Endothelial cell of umbilical vein (primary cell): ENCODE data around the gene FREM1. TPM values are rescaled to one million over a fixed set of nuclear protein-coding genes. Genes with fewer than 3 reads are reported as not detected.

Source experiments
- BruUV-seq: library from RNA; stranded (reverse); fragments of 400-500 nt; replicated peaks from 2 replicates; lab custom pipeline; 2021; lab: Mats Ljungman, UMichigan
- CTCF ChIA-PET: fragments of 300-600, 350-600 bp; sonication (Branson Sonifier 250); formaldehyde crosslinking; loops from one replicate; lab custom pipeline; 2021; ENCODE audit warnings: antibody characterized with exemption, inconsistent platforms; lab: Charles Lee
- POLR2A ChIA-PET: fragments of 300-600, 350-600 bp; sonication (Branson Sonifier 250); formaldehyde crosslinking; loops from one replicate; lab custom pipeline; 2021; ENCODE audit warnings: antibody characterized with exemption, inconsistent platforms; lab: Charles Lee
- DNase-seq: peaks from one replicate; pipeline ENCODE4 v3.0.0-alpha.2; 2011; ENCODE audit warnings: low read depth, low spot score
- FAIRE-seq: peaks from 2 replicates; lab custom pipeline; 2011; peaks lifted over from hg19 to GRCh38; lab: Jason Lieb, UNC
- H2AFZ ChIP-seq: 2 replicates; pipeline ENCODE4 v1.6.0; 2012; ENCODE audit warnings: low read depth, low read length, control low read depth, inconsistent platforms
- H3K27ac ChIP-seq: 2 replicates; pipeline ENCODE4 v1.5.1; 2011; ENCODE audit warnings: low read depth, mild to moderate bottlenecking, control low read depth, low read length, moderate library complexity; ENCODE audit not compliant: insufficient read depth
- H3K27me3 ChIP-seq, 2 experiments: 2 replicates each; pipeline versions ENCODE4 v1.6.0 to v1.6.1; 2011; ENCODE audit warnings: low read length in 2 of 2, mixed read lengths in 1 of 2; ENCODE audit not compliant: control insufficient read depth in 2 of 2, insufficient read depth in 2 of 2
- H3K36me3 ChIP-seq, 2 experiments: 2 replicates in 1 of 2; 3 replicates in 1 of 2; pipeline ENCODE4 v1.5.1; 2011; ENCODE audit warnings: low read length in 2 of 2, mild to moderate bottlenecking in 1 of 2, moderate library complexity in 1 of 2; ENCODE audit not compliant: control insufficient read depth in 2 of 2, insufficient read depth in 2 of 2; ENCODE audit errors: extremely low read depth in 1 of 2
- H3K4me1 ChIP-seq: 3 replicates; pipeline ENCODE4 v1.5.1; 2011; ENCODE audit warnings: mild to moderate bottlenecking, low read length; ENCODE audit not compliant: control insufficient read depth, insufficient read depth; ENCODE audit errors: extremely low read depth
- H3K4me2 ChIP-seq: 2 replicates; pipeline ENCODE4 v1.6.1; 2011; ENCODE audit warnings: low read length, control low read depth, mixed read lengths; ENCODE audit not compliant: insufficient read depth
- H3K4me3 ChIP-seq, 3 experiments: fragments of 200-600 bp in 1 of 3; sonication (generic), shearing (Covaris generic) in 1 of 3; replicated peaks in 1 of 3; 2 replicates each; pipeline ENCODE4 v1.5.1; 2011 to 2016; ENCODE audit warnings: control low read depth in 3 of 3, low read length in 3 of 3, mild to moderate bottlenecking in 2 of 3, inconsistent platforms in 1 of 3, low read depth in 1 of 3, moderate library complexity in 1 of 3; ENCODE audit not compliant: insufficient read depth in 1 of 3
- H3K79me2 ChIP-seq: 2 replicates; pipeline ENCODE4 v1.6.0; 2012; ENCODE audit warnings: low read length, inconsistent platforms; ENCODE audit not compliant: control insufficient read depth, insufficient read depth
- H3K9ac ChIP-seq: replicated peaks from 2 replicates; pipeline ENCODE3; 2011; ENCODE audit warnings: low read length, control low read depth; ENCODE audit not compliant: insufficient read depth; ENCODE audit errors: extremely low read depth
- H3K9me1 ChIP-seq: replicated peaks from 3 replicates; pipeline ENCODE4 v1.6.0; 2011; ENCODE audit warnings: mild to moderate bottlenecking, low read length; ENCODE audit not compliant: control insufficient read depth, insufficient read depth; ENCODE audit errors: extremely low read depth
- H3K9me3 ChIP-seq: replicated peaks from 2 replicates; pipeline ENCODE4 v1.5.1; 2012; ENCODE audit warnings: low read length, inconsistent platforms; ENCODE audit not compliant: control insufficient read depth, insufficient read depth
- H4K20me1 ChIP-seq: replicated peaks from 2 replicates; pipeline ENCODE3; 2011; ENCODE audit warnings: mild to moderate bottlenecking, low read length; ENCODE audit not compliant: control insufficient read depth, insufficient read depth; ENCODE audit errors: extremely low read depth
- EZH2 ChIP-seq: IDR thresholded peaks from 2 replicates; pipeline ENCODE4 v1.6.1; 2012; ENCODE audit warnings: borderline replicate concordance, low read depth, mild to moderate bottlenecking, moderate library complexity, low read length, inconsistent platforms; ENCODE audit not compliant: severe bottlenecking
- FOS ChIP-seq: IDR thresholded peaks from 2 replicates; pipeline ENCODE4 v1.6.1; 2011; ENCODE audit warnings: mild to moderate bottlenecking, low read length, moderate library complexity, borderline replicate concordance; ENCODE audit not compliant: insufficient read depth
- GATA2 ChIP-seq: IDR thresholded peaks from 2 replicates; pipeline ENCODE4 v1.7.0; 2011; ENCODE audit warnings: low read depth, mild to moderate bottlenecking, moderate library complexity, mixed read lengths, low read length; ENCODE audit not compliant: insufficient read length, insufficient read depth
- JUN ChIP-seq: IDR thresholded peaks from 2 replicates; pipeline ENCODE4 v1.6.1; 2011; ENCODE audit warnings: borderline replicate concordance, low read depth; ENCODE audit not compliant: insufficient read length, insufficient read depth
- MYC ChIP-seq: IDR thresholded peaks from one replicate; pipeline ENCODE4 v1.6.1; 2011; ENCODE audit warnings: mild to moderate bottlenecking, low read depth, low read length
- POLR2A ChIP-seq: IDR thresholded peaks from 2 replicates; pipeline ENCODE4 v1.6.1; 2012; ENCODE audit warnings: low read depth, mild to moderate bottlenecking, control low read depth, low read length
- POLR2AphosphoS5 ChIP-seq: IDR thresholded peaks from 2 replicates; pipeline ENCODE4 v1.6.1; 2012; ENCODE audit warnings: low read depth, mild to moderate bottlenecking, control low read depth, low read length, moderate library complexity; ENCODE audit not compliant: insufficient read depth
- dilution Hi-C: fragments of 300-500 bp; cut with MboI; formaldehyde crosslinking; loops from one replicate; pipeline ENCODE4 v1.15.0; 2019; ENCODE audit warnings: low sequenced_read_pairs; ENCODE audit not compliant: extremely low pct_ligation_motif_present
- intact Hi-C: fragments of 100-400 bp; cut with micrococcal nuclease; formaldehyde crosslinking; loops from one replicate; pipeline ENCODE4 v1.10.0; 2022
- polyA plus RNA-seq, 4 experiments: library from polyadenylated mRNA; depleted of rRNA in 3 of 4; stranded (reverse) in 3 of 4; unstranded in 1 of 4; fragments of >200 nt; gene quantifications; 2 replicates each; pipeline versions ENCODE4 v1.2.1 to v1.2.3, GENCODE V29; 2011 to 2012; ENCODE audit warnings: missing spikeins in 1 of 4
- total RNA-seq: library from RNA; stranded (reverse); gene quantifications from 2 replicates; pipeline ENCODE4 v1.2.3, GENCODE V29; 2021
- TF ChIP-seq, protein P1 (sequence below), 2 donors: IDR thresholded peaks; 1 replicate in 1 of 2; 2 replicates in 1 of 2; pipeline ENCODE4 v1.5.1; 2011; ENCODE audit warnings: low read length in 2 of 2, mild to moderate bottlenecking in 2 of 2, moderate library complexity in 2 of 2, control low read depth in 1 of 2, inconsistent platforms in 1 of 2, low read depth in 1 of 2; ENCODE audit not compliant: insufficient read depth in 1 of 2; ENCODE audit errors: extremely low read depth in 1 of 2
- TF ChIP-seq, protein P2 (sequence below): IDR thresholded peaks from 2 replicates; pipeline ENCODE4 v1.6.1; 2011; ENCODE audit not compliant: insufficient read depth, insufficient read length

The FREM1 gene
- total and polyA plus RNA-seq, 2 donors (not counting 3 experiments of a cell fraction or from before 2014, with no cell fraction given): 0.10 to 0.29 TPM

DNA sequence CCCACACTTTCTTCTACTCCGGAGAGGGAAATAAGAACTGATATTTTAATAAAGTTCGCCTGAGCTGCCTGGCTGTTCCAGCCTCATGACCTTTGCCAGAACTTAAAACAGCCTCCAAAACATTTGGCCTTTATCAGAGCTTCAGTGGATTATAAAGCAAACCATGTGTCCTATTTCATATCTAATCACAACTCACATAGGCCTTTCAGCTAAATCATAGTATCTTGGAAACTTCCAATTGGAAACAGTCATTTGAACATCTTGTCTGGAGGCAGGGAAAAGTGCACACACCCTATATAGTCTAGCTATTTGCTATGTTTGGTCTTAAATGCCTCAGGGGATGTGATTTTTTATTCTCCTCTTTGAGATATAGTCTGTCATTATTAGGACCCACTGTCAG, 46.0 kb upstream of the FREM1 start:
- no peak overlapping the region for H3K27ac ChIP-seq

DNA sequence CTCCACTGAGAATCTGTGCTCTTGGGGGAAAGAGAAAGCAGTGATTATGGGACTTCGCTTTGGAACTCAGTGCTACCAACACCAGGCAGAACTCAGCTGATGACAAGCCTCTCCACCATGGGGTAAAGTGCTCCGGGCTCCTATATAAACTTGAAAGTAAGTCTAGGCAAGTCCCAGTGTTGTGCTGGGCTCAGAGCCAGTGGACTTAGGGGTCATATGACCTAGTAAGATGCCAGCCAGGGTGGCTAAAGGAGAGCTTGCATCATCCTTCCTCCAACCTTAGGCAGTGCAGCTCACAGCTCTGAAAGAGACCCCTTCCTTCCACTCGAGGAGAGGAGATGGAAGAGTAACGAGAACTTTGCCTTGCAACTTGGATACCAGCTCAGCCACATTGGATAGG, 35.1 kb upstream of the FREM1 start:
- BruUV-seq: no TSS peak
- Histone ChIP-seq H3K4me2 (no peak overlapping the region), H2AFZ (no peak overlapping the region), H3K27me3 (no peaks in the 10 kb centered on the region), H3K9me3 (no peaks in the 10 kb centered on the region), H3K4me1 (no peaks in the 10 kb centered on the region), H3K36me3 (no peaks in the 10 kb centered on the region), H3K4me3 (no peak overlapping the region), H4K20me1 (no peaks in the 10 kb centered on the region), H3K79me2 (no peaks in the 10 kb centered on the region), H3K9me1 (no peaks in the 10 kb centered on the region), H3K27ac (no peak overlapping the region), H3K9ac (no peak overlapping the region)
- POLR2A ChIA-PET: no interaction called here
- TF ChIP-seq, protein P1, sequence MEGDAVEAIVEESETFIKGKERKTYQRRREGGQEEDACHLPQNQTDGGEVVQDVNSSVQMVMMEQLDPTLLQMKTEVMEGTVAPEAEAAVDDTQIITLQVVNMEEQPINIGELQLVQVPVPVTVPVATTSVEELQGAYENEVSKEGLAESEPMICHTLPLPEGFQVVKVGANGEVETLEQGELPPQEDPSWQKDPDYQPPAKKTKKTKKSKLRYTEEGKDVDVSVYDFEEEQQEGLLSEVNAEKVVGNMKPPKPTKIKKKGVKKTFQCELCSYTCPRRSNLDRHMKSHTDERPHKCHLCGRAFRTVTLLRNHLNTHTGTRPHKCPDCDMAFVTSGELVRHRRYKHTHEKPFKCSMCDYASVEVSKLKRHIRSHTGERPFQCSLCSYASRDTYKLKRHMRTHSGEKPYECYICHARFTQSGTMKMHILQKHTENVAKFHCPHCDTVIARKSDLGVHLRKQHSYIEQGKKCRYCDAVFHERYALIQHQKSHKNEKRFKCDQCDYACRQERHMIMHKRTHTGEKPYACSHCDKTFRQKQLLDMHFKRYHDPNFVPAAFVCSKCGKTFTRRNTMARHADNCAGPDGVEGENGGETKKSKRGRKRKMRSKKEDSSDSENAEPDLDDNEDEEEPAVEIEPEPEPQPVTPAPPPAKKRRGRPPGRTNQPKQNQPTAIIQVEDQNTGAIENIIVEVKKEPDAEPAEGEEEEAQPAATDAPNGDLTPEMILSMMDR (IDR thresholded peaks at IDR 0.05; ENCODE audit: extremely low read depth in 1 of 2, insufficient read depth in 1 of 2, low read depth in 1 of 2, low read length in 2 of 2): no peak
- TF ChIP-seq, protein P2, sequence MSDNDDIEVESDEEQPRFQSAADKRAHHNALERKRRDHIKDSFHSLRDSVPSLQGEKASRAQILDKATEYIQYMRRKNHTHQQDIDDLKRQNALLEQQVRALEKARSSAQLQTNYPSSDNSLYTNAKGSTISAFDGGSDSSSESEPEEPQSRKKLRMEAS: no peak
- TF ChIP-seq POLR2AphosphoS5: no peak
- no peak for TF ChIP-seq GATA2
- no peak for TF ChIP-seq EZH2
- TF ChIP-seq POLR2A: no peak
- TF ChIP-seq FOS: no peak
- no peak for TF ChIP-seq JUN
- TF ChIP-seq MYC: no peak
- dilution Hi-C loops: no loop called here
- no peak for DNase-seq
- CTCF ChIA-PET: interaction anchor here (0.7 to 1.3 kb wide), 3 partner anchors 11 to 17 kb away, joined by 3 to 5 read pairs (median 3); no protein-coding TSS in a partner anchor
- intact Hi-C loops: no loop called here
- no peak for FAIRE-seq

More for the DNA sequence above, 46.0 kb upstream of the FREM1 start:
- intact Hi-C loops: no loop called here
- TF ChIP-seq POLR2A (no peak), FOS (no peak), POLR2AphosphoS5 (no peak)
- Histone ChIP-seq H3K4me3 (no peak overlapping the region), H3K36me3 (no peaks in the 10 kb centered on the region), H3K4me2 (no peak overlapping the region), H4K20me1 (no peaks in the 10 kb centered on the region), H3K4me1 (peaks cover 5% of the 10 kb centered on the region), H3K79me2 (no peaks in the 10 kb centered on the region), H3K9me3 (no peaks in the 10 kb centered on the region), H3K9ac (no peak overlapping the region), H3K27me3 (no peaks in the 10 kb centered on the region), H2AFZ (no peak overlapping the region), H3K9me1 (no peaks in the 10 kb centered on the region)
- FAIRE-seq (no peak), DNase-seq (no peak)
- ChIA-PET POLR2A (no interaction called here), CTCF (interaction anchor here (0.6 kb wide), 1 partner anchor 108 kb away, joined by 3 read pairs; no protein-coding TSS in a partner anchor)
- no TSS peak for BruUV-seq
- dilution Hi-C loops: no loop called here
